ENCODE measurements around the gene ZNF606.

ZNF606 gene

DNA sequence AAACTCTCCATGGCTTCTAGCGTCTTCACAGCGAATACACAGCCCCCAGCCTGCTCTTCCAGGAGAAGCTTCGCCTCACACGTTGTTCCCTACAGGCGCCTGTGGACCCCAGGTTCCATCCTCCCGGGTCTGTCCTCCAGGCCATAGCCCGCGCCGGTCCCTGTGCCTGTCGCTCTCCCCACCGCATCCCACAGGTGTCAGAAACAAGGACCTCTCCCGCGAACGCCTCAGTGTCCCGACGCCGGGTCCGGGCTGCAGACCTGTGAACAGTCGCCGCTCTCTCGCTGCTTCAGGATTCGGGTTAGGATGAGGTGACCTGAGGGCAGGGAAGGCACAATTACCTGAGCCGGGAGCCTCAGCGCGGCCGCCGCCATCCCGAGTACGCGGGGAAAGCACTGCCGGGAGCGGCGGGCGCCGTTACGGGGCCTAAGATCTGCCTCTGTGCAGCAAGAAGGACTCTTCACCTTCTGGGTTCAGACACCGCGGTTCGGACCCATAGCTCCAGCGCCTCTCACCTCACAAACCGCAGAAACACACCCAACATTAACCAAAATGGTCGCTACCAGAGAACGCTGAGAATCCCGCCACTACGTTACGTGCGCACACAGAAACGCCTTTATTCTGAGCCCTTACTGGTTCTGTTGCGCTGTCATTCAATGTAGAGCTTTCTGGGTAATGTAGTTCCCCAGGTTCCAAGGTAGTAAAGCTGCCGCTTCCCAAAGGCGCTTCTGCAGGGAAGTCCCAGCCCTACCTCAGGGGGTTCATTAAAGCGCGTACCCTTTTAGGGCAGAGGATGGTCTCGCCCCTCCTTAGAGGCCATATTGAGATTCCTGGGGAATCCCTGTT, 67.6 kb downstream of the ZNF606 start, which contains the start of gene ZNF418:
TSS of gene ZNF418 (minus strand) at position 583 of the 846 bp plus-strand sequence. CDS start 1,580 bp downstream, outside the sequence.
- DNase-seq (ENCODE audit: low read depth, low spot score) = no peak

DNA sequence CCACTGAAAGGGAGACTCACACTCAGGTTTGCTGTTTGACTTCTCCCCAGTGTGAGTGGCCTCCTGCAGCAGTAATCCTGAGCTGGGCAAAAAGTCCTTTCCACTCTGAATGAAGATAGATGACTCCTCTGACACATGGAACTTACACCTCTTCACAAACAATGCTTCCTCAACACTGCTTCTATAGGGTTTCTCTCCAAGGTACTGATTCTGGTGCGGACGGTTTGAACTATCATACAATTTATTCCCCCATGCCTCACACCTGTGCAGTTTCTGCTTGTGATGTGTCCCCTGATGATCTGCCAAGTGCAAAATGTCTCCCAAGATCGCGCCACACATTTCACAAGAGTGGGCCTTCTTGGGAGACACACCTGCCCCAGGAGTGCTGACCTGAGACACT, 75.0 kb downstream of the ZNF606 start:
- DNase-seq (ENCODE audit: low read depth, low spot score) = no peak
